ENCODE data around the gene DYNLRB1. TPM values are rescaled to one million over a fixed set of nuclear protein-coding genes. Genes with fewer than 3 reads are reported as not detected.
"Not testable (repeated sequence)": the region's sequence is repeated elsewhere in the genome, so short reads cannot be mapped to it uniquely, and the experiment has no call there.

DYNLRB1 gene
- total RNA-seq, 2 donors from 2014 or later, result 106 to 107 TPM

GRCh38 chr20:34479627-34480026 is 36.6 kb upstream of the DYNLRB1 start:
- Histone ChIP-seq H3K36me3 (no peaks in the 10 kb centered on the region), H3K27ac (no peak overlapping the region), H3K4me1 (no peaks in the 10 kb centered on the region), H3K4me3 (no peak overlapping the region), H3K9me3 (no peaks in the 10 kb centered on the region), H3K27me3 (no peaks in the 10 kb centered on the region), H3K9ac (ENCODE audit: low read depth in 2 of 2, low read length in 2 of 2) (no peak overlapping the region)
- TF ChIP-seq CTCF (IDR thresholded peaks at IDR 0.05), result no peak
- intact Hi-C loops (cut with DNase I), result no loop called here
- DNase-seq, result no peak

GRCh38 chr20:34482154-34482553 is 34.1 kb upstream of the DYNLRB1 start:
- intact Hi-C loops (cut with DNase I); H3K27me3 ChIP-seq; H3K27ac ChIP-seq; H3K4me1 ChIP-seq; DNase-seq; H3K9ac ChIP-seq (ENCODE audit: low read depth in 2 of 2, low read length in 2 of 2); H3K9me3 ChIP-seq; H3K36me3 ChIP-seq; H3K4me3 ChIP-seq: not testable (repeated sequence)

DNA sequence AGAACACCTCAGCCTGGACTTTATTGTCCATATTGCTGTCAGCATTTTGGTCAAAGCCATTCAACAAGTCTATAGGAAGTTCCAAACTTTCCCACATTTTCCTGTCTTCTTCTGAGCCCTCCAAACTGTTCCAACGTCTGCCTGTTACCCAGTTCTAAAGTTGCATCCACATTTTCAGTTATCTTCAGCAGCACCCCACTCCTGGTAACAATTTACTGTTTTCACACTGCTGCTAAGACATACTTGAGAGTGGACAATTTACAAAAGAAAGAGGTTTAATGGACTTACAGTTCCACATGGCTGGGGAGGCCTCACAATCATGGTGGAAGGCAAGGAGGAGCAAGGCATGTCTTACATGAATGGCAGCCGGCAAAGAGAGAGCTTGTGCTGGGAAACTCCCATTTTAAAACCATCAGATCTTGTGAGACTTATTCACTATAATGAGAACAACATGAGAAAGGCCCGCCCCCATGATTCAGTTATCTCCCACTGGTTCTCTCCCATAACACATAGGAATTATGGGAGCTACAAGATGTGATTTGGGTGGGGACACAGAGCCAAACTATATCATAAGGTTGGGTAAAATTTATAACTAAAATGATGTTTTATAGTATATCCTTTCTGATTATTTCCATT is 32.5 kb upstream of the DYNLRB1 start:
- H3K9me3 ChIP-seq; H3K36me3 ChIP-seq; H3K9ac ChIP-seq (ENCODE audit: low read depth in 2 of 2, low read length in 2 of 2); H3K4me1 ChIP-seq; H3K27me3 ChIP-seq; DNase-seq; H3K27ac ChIP-seq; intact Hi-C loops (cut with DNase I); H3K4me3 ChIP-seq: not testable (repeated sequence)

GRCh38 chr20:34485068-34485634 is 31.1 kb upstream of the DYNLRB1 start:
- intact Hi-C loops (cut with DNase I), result no loop called here
- H3K36me3 ChIP-seq, result peaks cover 17% of the 10 kb centered on the region
- no peaks in the 10 kb centered on the region for H3K4me1 ChIP-seq
- H3K9me3 ChIP-seq, result no peaks in the 10 kb centered on the region
- no peak overlapping the region for H3K27ac ChIP-seq
- no peak overlapping the region for H3K9ac ChIP-seq (ENCODE audit: low read depth in 2 of 2, low read length in 2 of 2)
- no peak for DNase-seq
- no peak for TF ChIP-seq CTCF (IDR thresholded peaks at IDR 0.05)
- no peaks in the 10 kb centered on the region for H3K27me3 ChIP-seq
- no peak overlapping the region for H3K4me3 ChIP-seq

DNA sequence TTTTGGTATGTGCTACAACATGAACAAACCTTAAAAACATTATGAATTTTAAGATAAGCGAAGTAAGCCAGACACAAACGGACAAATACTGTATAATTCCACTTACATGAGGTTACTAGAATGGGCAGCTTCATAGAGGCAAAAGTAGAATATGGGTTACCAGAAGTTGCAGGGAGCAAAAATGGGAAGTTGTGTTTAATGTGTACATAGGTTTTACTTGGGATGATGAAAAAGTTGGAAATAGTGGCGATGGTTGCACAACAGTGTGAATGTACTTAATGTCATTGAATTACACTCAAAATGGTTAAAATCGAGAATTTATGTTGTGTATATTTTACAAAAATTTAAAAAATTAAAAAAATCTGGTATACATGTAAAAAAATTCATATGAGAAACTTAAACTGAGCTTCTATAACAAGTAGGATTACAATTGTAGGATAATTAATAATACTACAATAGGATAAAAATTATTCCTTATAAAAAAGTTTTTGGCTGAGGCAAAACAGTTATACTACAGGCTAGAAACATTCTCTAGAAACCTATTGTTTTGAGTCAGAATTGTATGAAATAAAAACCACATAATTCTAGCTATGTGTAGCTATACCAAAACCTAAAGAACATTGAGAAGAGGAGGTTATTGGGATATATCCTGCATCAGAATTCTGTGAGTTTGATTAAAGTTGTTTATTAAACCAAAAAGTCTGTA is 24.8 kb upstream of the DYNLRB1 start:
- TF ChIP-seq CTCF (IDR thresholded peaks at IDR 0.05), result no peak
- H3K36me3 ChIP-seq, result peaks cover 17% of the 10 kb centered on the region
- no peak overlapping the region for H3K27ac ChIP-seq
- H3K27me3 ChIP-seq, result no peaks in the 10 kb centered on the region
- H3K9me3 ChIP-seq, result no peaks in the 10 kb centered on the region
- H3K4me1 ChIP-seq, result no peaks in the 10 kb centered on the region
- no peak for DNase-seq
- intact Hi-C loops (cut with DNase I), result no loop called here
- no peak overlapping the region for H3K9ac ChIP-seq (ENCODE audit: low read depth in 2 of 2, low read length in 2 of 2)
- no peak overlapping the region for H3K4me3 ChIP-seq

DNA sequence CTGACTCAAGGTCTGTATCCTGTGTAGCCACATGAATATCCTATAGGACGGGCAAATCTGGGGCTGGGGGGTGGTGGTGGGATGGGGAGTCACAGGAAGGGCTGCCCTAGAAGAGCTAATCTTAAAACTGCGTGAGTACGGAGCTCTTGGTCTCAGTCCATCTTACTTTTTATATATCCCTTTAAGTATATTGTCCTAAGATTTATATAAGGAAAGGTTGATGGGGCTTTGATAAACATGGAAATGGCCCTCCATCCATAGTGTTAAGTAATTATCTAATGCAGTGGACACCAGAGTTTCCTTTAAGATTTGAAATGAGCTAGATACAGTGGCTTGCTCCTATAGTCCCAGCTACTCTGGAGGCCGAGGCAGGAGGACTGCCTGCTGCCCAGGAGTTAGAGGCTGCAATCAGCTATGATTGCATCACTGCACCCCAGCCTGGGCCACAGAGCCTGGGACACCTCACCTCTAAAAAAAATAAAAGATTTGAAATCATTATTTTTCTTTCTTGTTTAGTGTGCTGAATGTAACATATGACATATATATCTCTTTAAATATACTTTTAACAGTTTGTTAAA is 24.2 kb upstream of the DYNLRB1 start:
- DNase-seq, result no peak
- H3K9ac ChIP-seq (ENCODE audit: low read depth in 2 of 2, low read length in 2 of 2), result no peak overlapping the region
- no peaks in the 10 kb centered on the region for H3K9me3 ChIP-seq
- H3K4me1 ChIP-seq, result no peaks in the 10 kb centered on the region
- H3K4me3 ChIP-seq, result no peak overlapping the region
- H3K36me3 ChIP-seq, result peaks cover 17% of the 10 kb centered on the region
- intact Hi-C loops (cut with DNase I), result no loop called here
- TF ChIP-seq CTCF (IDR thresholded peaks at IDR 0.05), result no peak
- H3K27ac ChIP-seq, result no peak overlapping the region
- H3K27me3 ChIP-seq, result no peaks in the 10 kb centered on the region

All from colonic mucosa (tissue), 4 donors.